Skeletal muscle tissue (tissue), 1 donor: ENCODE measurements around the gene TEX36. TPM values are rescaled to one million over a fixed set of nuclear protein-coding genes. Genes with fewer than 3 reads are reported as not detected.

Source experiments
- total RNA-seq: library from RNA; depleted of rRNA; stranded (reverse); fragments of >200 nt; gene quantifications from one replicate; pipeline ENCODE4 v1.2.3, GENCODE V29; 2014

The TEX36 gene
- total RNA-seq, 1 donor from 2014 or later = not detected

Other genes with a start within 250 kb of the TEX36 start
- 22.4 TPM for gene EDRF1, start 36.5 kb upstream of the TEX36 start, total RNA-seq
- under 0.01 TPM for gene MMP21, start 92.7 kb upstream of the TEX36 start, total RNA-seq
- gene UROS, start 140.1 kb upstream of the TEX36 start, total RNA-seq = 56.4 TPM
- 27.1 TPM for gene BCCIP, start 140.4 kb upstream of the TEX36 start, total RNA-seq
- 21.9 TPM for gene DHX32, start 198.1 kb upstream of the TEX36 start, total RNA-seq
- gene FANK1, start 213.4 kb upstream of the TEX36 start, total RNA-seq = not detected